ENCODE data around the gene PRRC2A.

DNA sequence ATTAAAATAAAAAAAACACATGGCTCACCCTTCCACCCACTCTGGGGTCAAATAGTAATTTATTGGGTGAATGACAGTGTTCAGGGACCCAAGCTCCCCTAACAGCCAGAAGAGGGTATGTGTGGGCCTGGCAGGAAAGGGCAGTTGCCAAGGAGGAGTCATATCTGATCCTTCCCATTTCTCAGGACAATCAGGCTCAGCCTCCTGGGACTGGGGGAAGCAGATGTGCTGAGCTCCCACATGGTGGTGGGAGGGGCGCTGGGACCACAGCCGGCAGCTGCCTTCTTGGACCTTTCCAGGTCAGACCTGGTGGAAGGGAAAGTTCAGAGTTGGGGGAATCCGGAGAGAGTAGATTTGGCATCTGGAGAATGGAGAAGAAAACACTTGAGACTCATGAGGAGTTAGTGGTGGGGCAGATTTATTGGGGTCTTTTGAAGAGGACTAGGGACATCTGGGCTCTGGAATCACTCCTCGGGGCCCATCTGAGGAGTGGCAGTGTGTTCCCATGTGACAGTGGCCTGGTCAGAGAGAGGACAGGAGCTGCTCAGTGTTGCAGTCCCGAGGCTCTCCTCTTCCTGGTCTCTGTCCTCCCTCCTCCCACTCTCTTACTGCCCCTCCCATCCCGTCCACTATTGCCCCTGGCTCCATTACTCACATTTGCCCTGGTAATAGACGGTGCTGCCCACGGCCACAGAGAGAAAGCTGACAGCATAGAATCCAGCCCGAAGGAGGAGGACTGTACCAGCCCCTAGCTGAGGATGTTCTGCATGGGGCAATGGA is 31.5 kb upstream of the PRRC2A start:
- TF ChIP-seq, protein P1, sequence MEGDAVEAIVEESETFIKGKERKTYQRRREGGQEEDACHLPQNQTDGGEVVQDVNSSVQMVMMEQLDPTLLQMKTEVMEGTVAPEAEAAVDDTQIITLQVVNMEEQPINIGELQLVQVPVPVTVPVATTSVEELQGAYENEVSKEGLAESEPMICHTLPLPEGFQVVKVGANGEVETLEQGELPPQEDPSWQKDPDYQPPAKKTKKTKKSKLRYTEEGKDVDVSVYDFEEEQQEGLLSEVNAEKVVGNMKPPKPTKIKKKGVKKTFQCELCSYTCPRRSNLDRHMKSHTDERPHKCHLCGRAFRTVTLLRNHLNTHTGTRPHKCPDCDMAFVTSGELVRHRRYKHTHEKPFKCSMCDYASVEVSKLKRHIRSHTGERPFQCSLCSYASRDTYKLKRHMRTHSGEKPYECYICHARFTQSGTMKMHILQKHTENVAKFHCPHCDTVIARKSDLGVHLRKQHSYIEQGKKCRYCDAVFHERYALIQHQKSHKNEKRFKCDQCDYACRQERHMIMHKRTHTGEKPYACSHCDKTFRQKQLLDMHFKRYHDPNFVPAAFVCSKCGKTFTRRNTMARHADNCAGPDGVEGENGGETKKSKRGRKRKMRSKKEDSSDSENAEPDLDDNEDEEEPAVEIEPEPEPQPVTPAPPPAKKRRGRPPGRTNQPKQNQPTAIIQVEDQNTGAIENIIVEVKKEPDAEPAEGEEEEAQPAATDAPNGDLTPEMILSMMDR (IDR thresholded peaks at IDR 0.05; ENCODE audit: low read length) = no peak
- TF ChIP-seq EZH2phosphoT487 (IDR thresholded peaks at IDR 0.05; ENCODE audit: low read length) (no peak), EZH2 (optimal IDR thresholded peaks at IDR 0.05; ENCODE audit: low read depth, low read length) (no peak)
